NCI-H1417 treated with DMSO at 0.1 percent for 48 hours (cell line): ENCODE measurements around the gene BEX3.

Experiments
- DNase-seq: peaks from one replicate; lab custom pipeline; 2025; lab: John Stamatoyannopoulos, UW

Gene BEX3

GRCh38 chrX:103423955-103424638 is 47.8 kb downstream of the BEX3 start:
- no peak for DNase-seq
